ENCODE data around the gene BMP7. TPM values are rescaled to one million over a fixed set of nuclear protein-coding genes. Genes with fewer than 3 reads are reported as not detected.

BMP7 gene
- total and polyA plus RNA-seq, 9 of the 15 experiments (the other 6 are each of a cell fraction or from before 2014, with no cell fraction given), result 0.18 TPM; not detected in 8

DNA sequence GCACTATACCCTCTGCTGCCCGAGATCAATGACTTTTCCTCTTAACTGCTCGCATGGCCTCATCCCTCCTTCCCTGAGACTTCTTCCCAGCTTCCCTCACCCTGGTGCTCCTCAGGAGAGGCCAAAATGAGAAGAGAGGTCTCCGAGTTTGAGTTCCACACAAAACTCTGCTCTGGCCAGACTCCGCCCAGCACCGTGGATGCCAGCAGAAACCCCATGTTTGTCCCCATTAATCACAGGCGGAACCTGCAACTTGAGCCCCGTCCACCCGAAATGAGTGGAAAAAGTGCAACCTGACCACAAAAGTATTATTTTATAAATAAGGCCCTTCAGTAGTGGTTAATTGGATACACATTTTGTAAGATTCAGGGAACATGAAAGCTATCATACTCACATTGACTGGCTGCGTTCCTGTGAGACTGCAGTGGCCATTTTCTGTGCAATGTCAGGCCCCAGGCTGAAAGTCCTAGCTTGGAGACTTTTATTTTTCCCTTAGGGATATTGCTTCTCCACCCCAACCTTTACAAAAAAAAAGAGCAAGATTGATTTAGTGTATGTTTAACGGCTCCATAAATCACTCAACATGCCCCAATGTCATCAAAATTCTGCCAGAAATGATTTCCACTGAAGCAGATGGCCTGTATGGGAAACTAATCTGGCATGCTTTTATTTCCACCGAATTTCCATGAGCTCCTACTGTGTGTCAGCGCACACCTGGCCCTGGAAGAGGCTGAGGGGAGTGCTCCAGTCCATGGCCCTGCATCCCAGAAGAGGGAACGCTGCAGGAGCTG is 134.6 kb downstream of the BMP7 start:
- DNase-seq (ENCODE audit: extremely low read depth in 1 of 4, low spot score in 3 of 4), result no peak
- no peak for FAIRE-seq
- intact Hi-C loops (cut with micrococcal nuclease), result no loop called here
- no peaks in the 10 kb centered on the region; a peak in 1 of 5 replicates for H3K4me1 ChIP-seq (replicated peaks in 1 of 2; ENCODE audit: control insufficient read depth in 2 of 2, insufficient read depth in 2 of 2, low read length in 2 of 2)
- TF ChIP-seq CSDE1 (IDR thresholded peaks at IDR 0.05), result no peak
- no peak for TF ChIP-seq EWSR1 (IDR thresholded peaks at IDR 0.05; ENCODE audit: borderline replicate concordance, low read depth, partially characterized antibody)
- TF ChIP-seq, protein P1, sequence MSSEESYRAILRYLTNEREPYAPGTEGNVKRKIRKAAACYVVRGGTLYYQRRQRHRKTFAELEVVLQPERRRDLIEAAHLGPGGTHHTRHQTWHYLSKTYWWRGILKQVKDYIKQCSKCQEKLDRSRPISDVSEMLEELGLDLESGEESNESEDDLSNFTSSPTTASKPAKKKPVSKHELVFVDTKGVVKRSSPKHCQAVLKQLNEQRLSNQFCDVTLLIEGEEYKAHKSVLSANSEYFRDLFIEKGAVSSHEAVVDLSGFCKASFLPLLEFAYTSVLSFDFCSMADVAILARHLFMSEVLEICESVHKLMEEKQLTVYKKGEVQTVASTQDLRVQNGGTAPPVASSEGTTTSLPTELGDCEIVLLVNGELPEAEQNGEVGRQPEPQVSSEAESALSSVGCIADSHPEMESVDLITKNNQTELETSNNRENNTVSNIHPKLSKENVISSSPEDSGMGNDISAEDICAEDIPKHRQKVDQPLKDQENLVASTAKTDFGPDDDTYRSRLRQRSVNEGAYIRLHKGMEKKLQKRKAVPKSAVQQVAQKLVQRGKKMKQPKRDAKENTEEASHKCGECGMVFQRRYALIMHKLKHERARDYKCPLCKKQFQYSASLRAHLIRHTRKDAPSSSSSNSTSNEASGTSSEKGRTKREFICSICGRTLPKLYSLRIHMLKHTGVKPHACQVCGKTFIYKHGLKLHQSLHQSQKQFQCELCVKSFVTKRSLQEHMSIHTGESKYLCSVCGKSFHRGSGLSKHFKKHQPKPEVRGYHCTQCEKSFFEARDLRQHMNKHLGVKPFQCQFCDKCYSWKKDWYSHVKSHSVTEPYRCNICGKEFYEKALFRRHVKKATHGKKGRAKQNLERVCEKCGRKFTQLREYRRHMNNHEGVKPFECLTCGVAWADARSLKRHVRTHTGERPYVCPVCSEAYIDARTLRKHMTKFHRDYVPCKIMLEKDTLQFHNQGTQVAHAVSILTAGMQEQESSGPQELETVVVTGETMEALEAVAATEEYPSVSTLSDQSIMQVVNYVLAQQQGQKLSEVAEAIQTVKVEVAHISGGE (CRISPR knock-in tag; IDR thresholded peaks at IDR 0.05), result peak in 1 of 3 experiments; percentile 54; a peak in 2 of 6 replicates
- TF ChIP-seq IFI16 (CRISPR knock-in tag; IDR thresholded peaks at IDR 0.05), result no peak
- no peak for TF ChIP-seq ZNF507 (tag; conservative IDR thresholded peaks at IDR 0.05)
- no peak overlapping the region for H3K4me2 ChIP-seq (ENCODE audit: insufficient read depth, low read length)
- no peak overlapping the region for H3K9ac ChIP-seq (ENCODE audit: insufficient read depth in 1 of 2, low read depth in 2 of 2, low read length in 2 of 2)
- peaks cover 52 to 76% of the 10 kb centered on the region in 2 experiments for H3K27me3 ChIP-seq (ENCODE audit: control insufficient read depth in 2 of 2, insufficient read depth in 2 of 2, low read length in 2 of 2)
- H3K27ac ChIP-seq (ENCODE audit: extremely low read depth, low read depth, low read length), result no peak overlapping the region
- ChIA-PET CTCF (ENCODE audit: low intra/inter-chr PET ratio) (no interaction called here), POLR2A (no interaction called here)
- no peaks in the 10 kb centered on the region for H3K9me3 ChIP-seq (replicated peaks; ENCODE audit: control insufficient read depth, insufficient read depth, low read depth, low read length)
- no peak overlapping the region for H2AFZ ChIP-seq (ENCODE audit: low read depth, low read length)
- no peak for ATAC-seq
- 4% methylated on average over 12 of the region's 13 CpGs for WGBS (ENCODE audit: insufficient coverage, low coverage, missing lambda C conversion rate)
- no peaks in the 10 kb centered on the region for H4K20me1 ChIP-seq (replicated peaks; ENCODE audit: control insufficient read depth, insufficient read depth, low read length)
- no peak overlapping the region for H3K4me3 ChIP-seq
- H3K9me1 ChIP-seq (ENCODE audit: control insufficient read depth, insufficient read depth, low read length), result no peaks in the 10 kb centered on the region
- in situ Hi-C loops (cut with MboI), result no loop called here
- no TSS peak for BruUV-seq (replicated peaks)
- H3K36me3 ChIP-seq (ENCODE audit: control insufficient read depth, insufficient read depth, low read length), result no peaks in the 10 kb centered on the region
- H3K79me2 ChIP-seq (ENCODE audit: control insufficient read depth, insufficient read depth, low read length), result no peaks in the 10 kb centered on the region

All from K562 (cell line).